ENCODE measurements around the gene KIAA1958. TPM values are rescaled to one million over a fixed set of nuclear protein-coding genes. Genes with fewer than 3 reads are reported as not detected.

Gene KIAA1958
- total and polyA plus RNA-seq, 2 of the 8 experiments (the other 6 are each of a cell fraction or from before 2014, with no cell fraction given): 11.4 to 43.8 TPM

- TF ChIP-seq BCL11A (IDR thresholded peaks at IDR 0.05; ENCODE audit: low read depth in 2 of 2, low read length in 2 of 2): no peak
- no peak for TF ChIP-seq POLR2AphosphoS5 (IDR thresholded peaks at IDR 0.05; ENCODE audit: low read depth, low read length)
- no peak for TF ChIP-seq SP2 (IDR thresholded peaks at IDR 0.05; ENCODE audit: low read length)
- no peak for TF ChIP-seq FOSL1 (IDR thresholded peaks at IDR 0.05; ENCODE audit: insufficient read depth, low read depth, low read length)
- no peak for TF ChIP-seq SAP30 (IDR thresholded peaks at IDR 0.05; ENCODE audit: insufficient read depth, insufficient replicate concordance, low read length)
- TF ChIP-seq EP300 (IDR thresholded peaks at IDR 0.05; ENCODE audit: borderline replicate concordance in 1 of 2, low read depth in 2 of 2, low read length in 2 of 2): no peak
These were observed 30.1 kb downstream of the KIAA1958 start (continued) for GRCh38 chr9:112516769-112517168.

Data from H1 (cell line).